ENCODE data around the gene RBFOX1.

Gene RBFOX1

DNA sequence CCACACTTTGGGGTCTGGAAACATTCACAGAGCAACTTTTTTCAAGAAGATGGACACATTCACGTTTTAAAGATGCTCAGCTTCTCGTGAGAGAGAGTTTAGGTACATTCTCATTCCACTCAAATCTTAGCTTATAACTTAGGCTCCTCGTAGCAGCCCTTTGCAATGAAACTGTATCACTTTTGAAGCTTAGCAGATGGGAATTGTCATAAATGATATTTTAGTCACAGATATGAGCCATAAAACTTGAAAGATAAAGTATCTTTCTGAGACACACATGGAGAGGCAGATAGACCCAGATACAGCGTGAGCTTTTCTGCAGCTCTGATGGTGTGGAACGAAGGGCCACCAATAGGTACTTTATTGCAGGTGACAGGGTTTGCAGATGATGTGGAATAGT is 41.1 kb downstream of the RBFOX1 start:
- no peak for DNase-seq (ENCODE audit: low read depth)

DNA sequence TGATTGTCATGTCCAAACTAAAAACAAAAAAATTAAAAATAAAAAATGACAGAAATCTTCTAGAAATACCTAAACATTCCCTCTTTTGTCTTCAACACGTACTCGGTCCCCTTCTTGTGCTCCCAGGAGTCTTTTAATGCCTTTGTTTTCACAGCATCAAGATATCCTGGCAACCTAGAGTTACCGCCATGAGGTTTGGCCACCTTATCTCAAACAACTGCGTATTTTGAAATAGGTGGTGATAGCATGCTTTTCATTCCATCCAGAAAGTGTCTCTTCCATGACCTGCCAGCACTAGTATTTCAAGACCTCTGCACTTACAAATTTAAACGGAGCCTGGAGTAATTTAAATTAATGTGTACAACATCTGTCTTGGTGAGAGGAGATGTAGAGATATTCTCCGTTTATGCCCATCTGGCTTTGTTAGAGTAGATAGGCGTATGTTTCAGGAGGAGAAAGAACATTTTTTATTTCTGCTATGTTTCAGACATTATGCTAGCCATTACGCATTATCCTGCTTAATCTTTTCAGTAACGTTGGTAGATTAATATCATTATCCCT is 42.0 kb downstream of the RBFOX1 start:
- DNase-seq (ENCODE audit: low read depth): no peak

DNA sequence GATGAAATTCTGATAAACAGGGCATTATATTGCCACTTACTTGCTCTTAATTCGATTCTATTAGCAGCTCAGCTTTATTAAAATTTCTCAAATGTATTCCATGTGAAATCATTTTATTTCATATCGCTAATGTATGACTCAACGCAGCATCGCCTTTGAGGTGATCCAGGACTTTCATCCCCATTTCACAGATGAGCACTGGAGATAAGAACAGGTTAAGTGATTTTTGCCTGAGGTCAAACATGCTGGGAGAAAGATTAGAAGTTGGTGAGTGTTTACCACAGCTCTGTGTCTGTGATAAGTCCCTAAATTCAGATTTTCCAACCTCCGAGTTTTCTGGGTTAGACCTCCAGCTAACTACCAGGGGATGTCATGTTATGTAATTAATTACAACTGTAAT is 43.6 kb downstream of the RBFOX1 start:
- DNase-seq (ENCODE audit: low read depth): no peak

DNA sequence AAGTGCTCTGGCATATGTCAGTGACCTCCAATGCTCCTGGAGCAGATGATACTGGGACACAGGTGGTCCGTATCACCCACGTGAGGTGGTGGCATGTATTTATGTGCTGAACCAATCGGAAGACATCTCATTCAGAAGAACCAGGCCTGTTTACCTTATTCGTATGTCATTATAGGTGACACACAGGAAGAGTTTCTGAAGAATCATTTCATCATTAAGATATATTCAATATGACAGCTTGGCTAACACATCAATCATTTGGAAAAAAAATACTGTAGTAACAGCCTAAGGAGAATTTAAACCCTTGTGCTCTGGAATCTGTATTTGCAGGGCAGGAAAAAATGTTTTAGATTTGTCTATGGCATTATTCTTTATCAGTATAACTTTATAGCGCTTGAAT is 44.6 kb downstream of the RBFOX1 start:
- DNase-seq (ENCODE audit: low read depth): no peak

DNA sequence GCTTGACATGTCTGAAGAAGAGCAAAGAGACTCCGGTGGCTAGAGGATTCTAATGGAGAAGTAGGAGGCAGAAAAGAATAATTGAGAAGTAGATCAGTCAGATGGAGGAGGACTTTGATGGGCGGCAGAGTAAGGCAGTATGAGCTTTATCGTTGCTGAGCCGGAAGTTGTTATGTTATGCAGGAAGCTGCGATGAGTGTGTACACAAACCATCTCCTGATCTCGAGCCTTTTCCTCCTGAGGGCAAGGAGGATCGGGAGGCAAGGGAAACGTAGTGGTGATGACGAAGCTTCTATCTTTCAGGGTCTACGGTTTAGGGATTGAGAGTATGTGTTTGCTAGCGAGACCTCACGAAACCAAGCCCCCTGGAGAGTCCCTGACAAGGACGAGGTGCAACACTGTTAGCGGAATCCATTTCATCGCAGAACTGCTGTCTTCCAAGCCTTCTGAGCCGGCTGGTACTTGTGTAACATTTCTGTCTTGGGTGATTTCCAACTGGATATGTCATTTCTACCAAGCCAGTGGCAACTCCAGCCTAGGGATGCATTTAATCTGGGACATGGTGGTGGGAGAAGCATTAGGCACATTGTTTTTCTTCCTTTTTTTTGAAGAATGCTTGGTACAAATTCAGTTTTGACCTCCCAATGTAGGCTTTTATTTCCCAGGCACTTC is 45.5 kb downstream of the RBFOX1 start:
- DNase-seq (ENCODE audit: low read depth): no peak

DNA sequence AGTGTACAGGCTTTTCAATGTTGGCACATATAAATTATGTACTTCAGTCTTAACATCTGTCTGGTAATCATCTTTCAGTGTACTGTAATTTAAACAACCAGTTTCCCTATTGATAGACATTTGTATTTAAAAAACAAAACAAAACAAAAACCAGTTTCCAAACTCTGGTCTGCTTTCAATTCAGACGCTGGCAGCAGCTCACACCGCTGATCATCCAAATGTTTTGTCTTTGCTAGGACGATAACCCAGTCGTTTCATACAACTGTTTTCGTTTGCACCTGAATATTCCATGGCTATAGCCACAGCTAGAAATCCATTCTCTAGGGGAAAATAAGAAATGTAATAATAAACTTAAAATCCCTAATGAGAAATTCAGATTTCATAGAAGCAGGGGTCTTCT is 47.8 kb downstream of the RBFOX1 start:
- no peak for DNase-seq (ENCODE audit: low read depth)

DNA sequence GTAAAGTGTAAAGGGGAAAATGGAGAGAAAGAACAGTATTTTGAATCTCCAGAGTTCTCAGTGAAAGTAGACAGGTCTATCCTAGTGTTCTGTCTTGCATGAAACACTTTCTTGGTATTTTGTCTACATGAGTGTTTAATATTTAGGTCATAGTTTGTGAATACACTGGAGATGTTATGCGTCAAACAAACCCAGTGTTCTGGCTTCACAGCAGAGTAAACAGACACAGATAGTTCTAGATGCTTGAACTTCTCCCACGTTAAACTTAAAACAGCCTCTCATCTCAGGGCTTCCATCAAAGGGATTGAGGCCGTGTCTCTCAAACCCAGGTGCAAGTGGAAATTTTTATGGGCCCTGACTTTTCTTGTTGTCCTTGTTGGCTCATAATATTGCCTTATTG is 48.3 kb downstream of the RBFOX1 start:
- DNase-seq (ENCODE audit: low read depth): no peak

DNA sequence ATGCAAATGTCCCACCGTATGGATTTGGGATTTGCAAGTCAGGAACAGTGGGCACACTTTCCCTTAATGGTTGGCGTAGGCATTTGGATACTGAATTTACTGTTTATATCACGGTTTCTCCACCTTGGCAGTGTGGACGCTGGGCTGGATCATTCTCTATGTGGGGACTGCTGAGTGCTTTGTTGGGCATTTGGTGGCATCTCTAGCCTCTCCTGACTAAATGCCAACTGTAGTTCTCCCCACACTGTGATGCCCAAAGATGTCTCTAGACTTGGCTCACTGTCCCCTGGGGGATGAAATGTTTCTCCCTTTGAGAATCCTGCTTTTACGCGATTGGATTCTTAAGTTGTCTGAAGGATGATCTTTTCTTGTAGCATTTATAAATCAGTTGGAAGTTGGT is 49.0 kb downstream of the RBFOX1 start:
- DNase-seq (ENCODE audit: low read depth): no peak

DNA sequence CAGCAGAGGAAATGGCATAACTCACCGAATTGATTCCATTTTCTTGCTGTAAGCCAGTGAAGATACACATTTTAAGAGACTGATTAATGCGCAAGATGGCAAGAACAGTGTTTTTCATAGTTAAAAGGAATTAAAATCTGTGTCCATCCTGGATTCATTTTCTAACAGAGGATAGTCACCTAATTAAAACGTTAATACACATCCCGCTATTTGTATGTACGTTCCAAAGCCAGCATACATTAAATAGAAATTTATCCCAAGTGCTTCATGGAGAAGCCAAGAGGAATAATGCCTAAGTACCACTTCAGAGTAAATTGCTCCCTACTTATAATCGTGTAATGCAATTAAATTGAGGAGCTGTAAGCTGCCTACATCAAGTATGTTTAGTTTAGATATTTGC is 49.9 kb downstream of the RBFOX1 start:
- no peak for DNase-seq (ENCODE audit: low read depth)

DNA sequence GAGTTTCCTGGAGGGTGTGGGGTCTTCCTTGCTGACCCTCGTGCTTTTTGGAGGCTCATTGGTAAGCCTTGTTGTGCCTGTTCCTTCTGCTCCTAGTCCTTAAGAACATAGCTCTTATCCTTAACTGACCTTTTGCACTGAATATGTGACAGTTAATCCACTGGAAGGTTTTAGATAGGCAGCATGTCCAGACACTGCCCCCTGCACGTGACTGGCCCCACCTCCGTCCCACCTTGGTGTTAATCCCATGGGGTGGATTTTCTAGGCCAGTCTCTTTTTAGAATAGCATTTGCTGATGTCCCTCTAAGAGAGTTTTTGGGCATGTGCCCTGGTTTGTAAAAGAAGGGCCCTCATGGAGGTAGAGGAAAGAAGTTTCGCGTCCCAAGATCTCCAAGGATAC is 58.3 kb downstream of the RBFOX1 start:
- no peak for DNase-seq (ENCODE audit: low read depth)

DNA sequence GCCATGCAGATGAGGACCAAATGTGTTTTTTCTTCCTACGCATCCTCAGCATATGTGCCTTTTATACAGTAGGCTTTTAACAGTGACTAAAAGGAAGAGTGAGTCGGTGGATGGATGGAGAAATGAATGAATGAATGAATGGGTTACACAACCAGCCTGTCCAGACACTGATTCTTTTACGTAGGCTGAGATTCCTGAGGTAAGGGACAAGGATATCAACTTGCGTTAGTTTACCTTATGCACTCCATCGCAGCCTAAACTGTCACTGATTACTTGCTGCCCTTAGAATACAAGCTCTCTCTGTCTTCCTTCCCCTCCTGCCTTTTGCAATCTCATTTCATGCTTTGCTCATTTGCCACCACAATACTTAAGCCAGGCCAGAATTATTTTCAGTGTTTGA is 59.0 kb downstream of the RBFOX1 start:
- DNase-seq (ENCODE audit: low read depth): no peak

DNA sequence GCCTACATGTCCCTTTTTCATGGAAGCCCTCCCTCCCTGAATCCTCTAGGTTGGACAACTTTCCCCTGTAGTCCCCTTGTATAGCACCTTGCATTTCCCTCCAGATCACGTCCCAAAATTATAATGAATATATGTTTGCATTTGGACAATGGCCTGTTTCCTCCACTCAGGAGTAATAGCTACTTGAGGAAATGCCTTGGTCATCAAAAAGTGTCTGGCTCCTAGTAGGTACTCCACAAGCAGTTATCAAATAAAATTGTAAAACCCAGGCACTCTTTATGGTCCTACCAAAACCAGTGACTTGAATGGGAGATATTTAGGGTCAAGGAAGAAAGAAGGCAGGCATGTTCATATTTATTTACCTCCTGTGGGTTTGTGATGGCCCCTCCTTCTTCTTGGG is 59.6 kb downstream of the RBFOX1 start:
- no peak for DNase-seq (ENCODE audit: low read depth)

DNA sequence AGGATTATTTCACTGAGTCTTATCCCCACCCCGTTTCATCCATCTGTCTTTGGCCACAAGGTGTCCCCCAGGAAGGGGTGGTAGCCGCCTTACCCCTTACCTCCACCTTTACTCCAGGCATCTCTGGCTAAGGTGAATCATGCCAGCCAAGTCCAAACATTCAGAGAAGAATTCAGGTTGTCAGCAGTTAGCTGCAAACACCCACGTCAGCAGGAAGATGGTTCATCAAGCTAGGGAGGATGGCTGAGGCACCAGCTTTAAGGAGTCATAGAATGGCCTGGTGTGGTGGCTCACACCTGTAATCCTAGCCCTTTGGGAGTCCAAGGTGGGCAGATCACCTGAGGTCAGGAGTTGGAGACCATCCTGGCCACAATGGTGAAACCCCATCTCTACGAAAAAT is 61.0 kb downstream of the RBFOX1 start:
- DNase-seq (ENCODE audit: low read depth): no peak

DNA sequence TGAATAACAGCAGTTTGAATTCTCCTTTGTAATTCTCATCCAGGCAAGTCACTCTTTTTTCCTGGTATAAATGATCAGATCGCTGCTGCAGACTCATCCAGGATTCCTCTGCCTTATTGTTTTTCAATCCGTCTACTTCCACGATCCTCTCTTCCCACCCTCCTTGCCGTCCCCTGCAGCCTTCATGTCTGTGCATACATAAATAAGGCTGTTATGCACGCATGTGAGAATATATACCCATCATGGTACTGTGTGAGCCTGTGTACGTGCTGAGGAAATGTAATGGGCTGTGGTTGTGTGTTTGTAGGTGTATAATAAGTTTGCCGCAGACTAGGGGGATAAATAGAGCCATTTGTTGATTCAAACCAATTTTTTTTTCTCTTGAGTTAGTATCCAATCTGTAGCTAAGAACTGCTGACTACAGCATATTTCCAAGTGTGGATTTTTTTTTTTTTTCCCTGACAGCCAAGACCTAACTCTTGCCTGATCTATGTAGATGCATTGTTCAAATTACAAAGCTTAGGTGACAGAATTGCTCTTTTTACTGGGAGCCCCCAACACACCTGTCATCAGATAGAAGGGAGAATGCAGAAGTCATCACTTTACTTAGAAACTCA is 62.2 kb downstream of the RBFOX1 start:
- no peak for DNase-seq (ENCODE audit: low read depth)

DNA sequence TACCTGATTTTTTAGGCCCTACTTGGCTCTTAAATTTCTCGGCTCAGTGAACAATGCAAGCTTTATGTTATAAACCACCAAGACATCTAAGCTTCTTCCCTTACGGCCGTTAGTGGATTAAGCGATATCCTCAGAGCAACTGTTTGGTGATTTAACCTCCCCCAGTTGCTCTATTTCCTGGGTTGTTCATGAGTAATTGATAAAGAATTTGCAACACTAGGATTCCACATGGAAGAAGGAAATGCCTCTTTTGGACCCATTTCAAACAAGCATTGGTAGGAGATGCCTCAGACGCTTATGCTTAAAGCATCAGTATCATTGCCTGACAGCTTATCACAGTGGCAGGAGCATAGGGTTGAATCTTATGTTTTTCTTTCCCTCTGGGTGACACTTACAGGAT is 65.3 kb downstream of the RBFOX1 start:
- peak; percentile 28 for DNase-seq (ENCODE audit: low read depth)

DNA sequence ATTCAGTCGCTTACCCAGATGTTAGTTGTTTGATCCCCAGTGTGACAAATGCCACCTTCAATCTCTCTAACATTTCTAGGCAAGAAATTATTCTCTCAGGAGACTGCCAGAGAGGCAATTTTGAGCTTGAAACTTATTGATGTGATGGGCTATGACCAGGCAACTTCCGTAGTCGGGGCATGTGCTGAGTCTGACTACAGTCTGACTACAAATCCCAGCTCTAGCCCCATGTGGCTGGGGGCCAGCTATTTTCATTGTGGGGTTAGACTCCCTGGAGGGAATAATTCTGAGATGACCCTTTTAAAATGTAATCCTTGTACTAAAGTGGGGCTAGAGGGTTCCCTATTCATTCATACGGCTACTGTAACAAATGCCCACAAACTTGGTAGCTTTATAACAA is 65.9 kb downstream of the RBFOX1 start:
- DNase-seq (ENCODE audit: low read depth): no peak

DNA sequence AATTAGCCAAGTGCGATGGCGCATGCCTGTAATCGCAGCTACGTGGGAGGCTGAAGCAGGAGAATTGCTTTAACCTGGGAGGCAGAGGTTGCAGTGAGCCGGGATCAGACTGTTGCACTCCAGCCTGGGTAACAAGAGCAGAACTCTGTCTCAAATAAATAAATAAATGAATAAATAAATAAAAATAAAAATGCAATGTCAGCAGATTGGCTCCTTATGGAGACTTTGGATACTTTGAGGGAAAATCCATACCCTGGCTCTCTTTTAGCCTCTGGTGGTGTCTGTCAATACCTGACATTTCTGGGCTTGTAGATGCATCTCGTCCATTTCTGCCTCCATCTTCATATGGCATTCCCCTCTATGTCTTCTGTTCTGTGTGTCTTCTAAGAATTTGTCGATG is 66.7 kb downstream of the RBFOX1 start:
- DNase-seq (ENCODE audit: low read depth): no peak

DNA sequence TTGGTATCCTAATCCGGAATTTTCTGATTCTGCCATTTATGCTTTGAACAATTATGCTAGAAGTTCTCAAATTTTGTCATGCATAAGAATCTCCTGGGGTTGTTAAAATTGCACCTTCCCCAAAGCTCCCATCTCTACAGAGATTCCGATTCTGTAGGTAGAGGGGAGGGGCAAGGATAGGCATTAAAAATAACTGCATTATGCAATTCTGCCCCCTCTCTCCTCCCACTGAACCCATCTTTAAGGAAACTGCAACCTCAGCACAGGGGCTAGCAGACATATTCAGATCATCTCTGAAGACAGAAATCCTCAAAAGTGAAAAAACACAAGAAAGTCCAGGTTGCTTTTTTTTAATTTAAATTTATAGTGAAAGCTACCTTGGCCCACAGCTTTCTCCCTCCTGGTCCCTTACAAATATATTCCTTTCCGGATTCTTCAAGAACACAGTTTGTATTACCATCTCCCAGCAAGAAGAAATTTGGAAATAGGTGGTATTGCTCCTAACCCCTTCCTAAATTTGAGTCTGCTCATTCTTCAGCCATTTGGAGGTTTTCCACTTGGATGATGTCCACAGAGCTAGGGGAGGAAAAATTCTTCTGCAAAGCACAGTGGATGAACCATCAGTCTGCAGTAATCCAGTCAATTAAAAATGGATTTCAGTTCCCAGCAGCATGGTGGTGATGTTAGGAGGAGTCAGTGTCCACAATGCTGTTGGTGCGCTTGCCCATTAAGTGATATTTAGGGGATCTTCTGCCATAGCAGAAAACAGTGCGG is 67.7 kb downstream of the RBFOX1 start:
- DNase-seq (ENCODE audit: low read depth): no peak

DNA sequence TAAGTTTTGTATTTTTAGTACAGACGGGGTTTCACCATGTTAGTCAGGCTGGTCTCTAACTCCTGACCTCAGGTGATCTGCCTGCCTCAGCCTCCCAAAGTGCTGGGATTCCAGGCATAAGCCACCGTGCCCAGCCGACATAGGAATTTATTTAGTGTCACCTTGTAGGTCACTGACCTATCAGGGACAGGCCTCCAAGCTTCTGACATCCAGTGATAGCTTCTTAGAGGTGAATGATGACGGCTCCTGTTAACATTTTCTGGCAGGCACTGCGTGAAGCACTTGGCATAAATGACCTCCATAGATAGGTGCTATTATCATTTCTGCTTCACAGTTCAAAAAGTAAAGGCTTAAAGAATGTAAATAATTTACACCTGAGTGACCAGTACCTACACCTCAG is 71.6 kb downstream of the RBFOX1 start:
- no peak for DNase-seq (ENCODE audit: low read depth)

DNA sequence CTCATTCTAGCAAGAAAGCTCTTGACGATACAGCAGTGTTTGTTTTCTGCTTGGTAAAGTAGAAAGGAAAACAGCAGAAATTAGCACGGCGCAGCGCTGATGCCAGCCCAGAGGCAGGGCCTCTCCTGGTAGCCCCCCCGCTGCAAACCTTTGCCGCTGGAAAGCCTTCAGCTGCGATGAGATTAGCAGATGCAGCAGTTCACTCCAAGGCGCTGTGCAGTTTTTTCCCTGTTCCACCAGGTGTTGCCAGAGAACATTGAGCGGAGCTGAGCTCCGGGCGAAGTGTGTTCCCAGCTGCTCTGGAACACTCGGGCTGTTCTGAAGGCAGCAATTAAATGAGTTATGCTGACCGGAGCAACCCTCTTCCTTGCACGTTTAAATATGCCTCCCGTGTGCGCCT is 72.5 kb downstream of the RBFOX1 start:
- no peak for DNase-seq (ENCODE audit: low read depth)

DNA sequence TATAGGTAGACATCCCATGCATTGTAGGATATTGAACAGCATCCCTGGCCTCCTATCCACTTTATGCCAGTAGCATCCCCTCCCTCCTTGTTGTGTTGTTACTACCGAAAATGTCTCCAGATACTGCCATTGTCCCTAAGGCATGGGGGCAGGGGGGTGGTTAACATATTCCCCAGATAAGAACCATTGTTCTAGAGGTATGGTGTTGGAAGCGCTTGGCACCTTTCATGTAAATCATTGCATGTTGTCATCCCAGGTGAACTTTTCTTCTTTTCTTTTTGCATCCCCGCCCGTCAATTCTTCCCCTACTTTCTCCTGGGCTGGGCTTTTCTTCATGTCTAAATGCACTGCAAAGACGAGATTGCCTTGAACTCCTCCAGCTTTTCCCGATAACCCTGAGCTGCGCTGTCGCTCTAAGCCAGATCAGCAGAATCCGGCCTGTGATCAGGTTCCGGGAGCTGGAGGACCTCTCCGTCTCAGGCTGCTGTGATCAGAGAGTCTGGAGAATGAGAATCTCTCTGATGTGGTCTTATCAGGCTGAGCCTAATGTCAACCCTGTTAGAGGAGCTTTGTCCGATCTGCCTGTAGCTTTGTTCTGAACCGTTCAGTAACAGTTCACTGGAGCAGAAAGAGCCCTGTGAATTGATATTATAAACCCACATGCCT is 76.2 kb downstream of the RBFOX1 start:
- DNase-seq (ENCODE audit: low read depth): no peak

DNA sequence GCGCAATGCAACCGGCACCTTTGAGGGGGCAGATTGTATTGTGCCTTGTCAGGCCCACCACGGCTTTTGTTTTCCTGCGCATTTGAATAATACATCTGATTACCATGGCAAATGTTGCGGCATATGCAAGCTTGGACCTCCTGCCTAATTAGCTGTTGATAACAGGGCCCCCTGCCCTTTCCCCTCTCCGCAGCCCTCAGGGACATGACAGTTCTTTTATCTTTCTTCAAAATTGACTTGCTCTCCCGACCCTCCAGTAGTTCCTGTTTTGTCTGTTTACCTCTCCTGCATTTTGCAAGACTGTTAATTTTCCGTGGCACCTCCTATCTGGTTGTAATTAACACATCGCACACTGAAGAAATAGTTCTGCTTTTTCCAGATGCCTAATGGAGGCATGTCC is 86.8 kb downstream of the RBFOX1 start:
- DNase-seq (ENCODE audit: low read depth): no peak

DNA sequence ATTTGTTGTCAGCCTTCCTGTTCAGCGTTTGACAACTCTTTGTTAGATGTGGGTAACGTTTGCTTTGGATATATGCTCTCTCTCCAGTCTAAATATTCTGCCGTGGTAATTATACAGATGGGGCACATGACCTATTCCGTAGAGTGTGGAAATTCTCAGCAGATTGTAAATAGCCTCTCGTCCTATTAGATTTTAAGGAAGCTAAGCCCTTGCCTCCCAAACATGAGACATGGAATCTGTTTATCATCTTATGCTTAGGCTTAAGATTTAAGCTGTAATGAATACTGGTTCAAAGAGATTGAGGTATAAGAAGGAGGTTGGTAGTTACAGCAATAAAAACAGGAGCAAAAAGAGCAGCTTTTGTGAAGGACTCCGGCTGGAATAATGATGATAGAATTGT is 87.4 kb downstream of the RBFOX1 start:
- DNase-seq (ENCODE audit: low read depth): no peak

Data from fibroblast of the conjunctiva (primary cell).